Osteoblast (primary cell): ENCODE measurements around the gene EFNA5. TPM values are rescaled to one million over a fixed set of nuclear protein-coding genes. Genes with fewer than 3 reads are reported as not detected.
"Not testable (repeated sequence)": the region's sequence is repeated elsewhere in the genome, so short reads cannot be mapped to it uniquely, and the experiment has no call there.

Experiments
- DNase-seq: peaks from one replicate; pipeline ENCODE4 v3.0.0; 2011; ENCODE audit warnings: low spot score, mixed read lengths; ENCODE audit not compliant: insufficient read length; ENCODE audit errors: missing footprints
- H2AFZ ChIP-seq: 2 replicates; pipeline ENCODE4 v1.6.0; 2011; ENCODE audit warnings: mild to moderate bottlenecking, low read length
- H3K27ac ChIP-seq: 2 replicates; pipeline ENCODE4 v1.5.1; 2011; ENCODE audit warnings: mild to moderate bottlenecking, low read depth, low read length, moderate library complexity
- H3K27me3 ChIP-seq: 2 replicates; pipeline ENCODE4 v1.6.0; 2012; ENCODE audit warnings: mild to moderate bottlenecking, control low read depth, inconsistent platforms, low read length, moderate library complexity; ENCODE audit not compliant: insufficient read depth
- H3K36me3 ChIP-seq: 2 replicates; pipeline ENCODE4 v1.5.1; 2011; ENCODE audit warnings: mild to moderate bottlenecking, low read length, control low read depth, moderate library complexity; ENCODE audit not compliant: insufficient read depth
- H3K4me1 ChIP-seq: 2 replicates; pipeline ENCODE4 v1.5.1; 2011; ENCODE audit warnings: mild to moderate bottlenecking, low read length, control low read depth, moderate library complexity; ENCODE audit not compliant: insufficient read depth
- H3K4me2 ChIP-seq: 2 replicates; pipeline ENCODE4 v1.6.0; 2011; ENCODE audit warnings: mild to moderate bottlenecking, low read length; ENCODE audit not compliant: insufficient read depth
- H3K4me3 ChIP-seq: fragments of 200-600 bp; sonication (generic); 3 replicates; pipeline ENCODE4 v1.5.1; 2012; ENCODE audit warnings: mild to moderate bottlenecking, low read length, inconsistent platforms; ENCODE audit not compliant: insufficient read depth
- H3K79me2 ChIP-seq: 2 replicates; pipeline ENCODE4 v1.6.0; 2012; ENCODE audit warnings: mild to moderate bottlenecking, low read length, control low read depth, inconsistent platforms; ENCODE audit not compliant: insufficient read depth
- H3K9me3 ChIP-seq: 2 replicates; pipeline ENCODE4 v1.5.1; 2011; ENCODE audit warnings: low read depth, low read length, control low read depth
- H4K20me1 ChIP-seq: 2 replicates; pipeline ENCODE4 v1.6.0; 2012; ENCODE audit warnings: mild to moderate bottlenecking, low read length, control low read depth; ENCODE audit not compliant: insufficient read depth
- CTCF ChIP-seq: IDR thresholded peaks from 2 replicates; pipeline ENCODE4 v1.5.1; 2011; ENCODE audit warnings: mild to moderate bottlenecking, low read depth, low read length, moderate library complexity; ENCODE audit errors: extremely low read depth
- total RNA-seq: library from RNA; depleted of rRNA; stranded (reverse); fragments of >200 nt; gene quantifications from 2 replicates; pipeline ENCODE4 v1.2.3, GENCODE V29; 2012

The EFNA5 gene
- total RNA-seq, 1 donor, result 12.3 TPM

GRCh38 chr5:107435061-107435460, 235.7 kb downstream of the EFNA5 start:
- H3K36me3 ChIP-seq, result no peaks in the 10 kb centered on the region
- no peak overlapping the region for H2AFZ ChIP-seq
- H3K4me3 ChIP-seq, result no peak overlapping the region
- no peaks in the 10 kb centered on the region for H3K9me3 ChIP-seq
- peaks cover 2% of the 10 kb centered on the region for H3K79me2 ChIP-seq
- no peak overlapping the region for H3K27ac ChIP-seq
- no peaks in the 10 kb centered on the region for H4K20me1 ChIP-seq
- DNase-seq, result no peak
- no peaks in the 10 kb centered on the region for H3K27me3 ChIP-seq
- H3K4me2 ChIP-seq, result no peak overlapping the region
- peaks cover 9% of the 10 kb centered on the region for H3K4me1 ChIP-seq
- TF ChIP-seq CTCF, result no peak

GRCh38 chr5:107433646-107434045, 237.1 kb downstream of the EFNA5 start:
- H4K20me1 ChIP-seq, H2AFZ ChIP-seq, H3K4me3 ChIP-seq, H3K36me3 ChIP-seq, H3K27ac ChIP-seq, DNase-seq, H3K79me2 ChIP-seq, H3K27me3 ChIP-seq, H3K9me3 ChIP-seq, H3K4me1 ChIP-seq, H3K4me2 ChIP-seq: not testable (repeated sequence)

GRCh38 chr5:107431998-107432397, 238.7 kb downstream of the EFNA5 start:
- TF ChIP-seq CTCF, result no peak
- Histone ChIP-seq H2AFZ (peak overlapping the region; percentile 26), H3K27ac (no peak overlapping the region), H4K20me1 (no peaks in the 10 kb centered on the region), H3K27me3 (no peaks in the 10 kb centered on the region), H3K4me2 (peak overlapping the region; percentile 37), H3K79me2 (peaks cover 2% of the 10 kb centered on the region), H3K9me3 (no peaks in the 10 kb centered on the region), H3K4me3 (peak overlapping the region; percentile 20), H3K36me3 (no peaks in the 10 kb centered on the region), H3K4me1 (peaks cover 9% of the 10 kb centered on the region)
- peak; percentile 32 for DNase-seq

GRCh38 chr5:107431536-107431935, 239.2 kb downstream of the EFNA5 start:
- H4K20me1 ChIP-seq, result no peaks in the 10 kb centered on the region
- H3K79me2 ChIP-seq, result peaks cover 2% of the 10 kb centered on the region
- H3K27me3 ChIP-seq, result no peaks in the 10 kb centered on the region
- peaks cover 10% of the 10 kb centered on the region for H3K4me1 ChIP-seq
- peak overlapping the region; percentile 26 for H2AFZ ChIP-seq
- H3K9me3 ChIP-seq, result no peaks in the 10 kb centered on the region
- DNase-seq, result peak; percentile 62
- H3K4me3 ChIP-seq, result peak overlapping the region; percentile 20
- no peak overlapping the region for H3K27ac ChIP-seq
- no peaks in the 10 kb centered on the region for H3K36me3 ChIP-seq
- no peak for TF ChIP-seq CTCF
- peak overlapping the region; percentile 37 for H3K4me2 ChIP-seq
